Esophagus squamous epithelium (tissue), 5 donors: ENCODE results near the gene LHX4. TPM values are rescaled to one million over a fixed set of nuclear protein-coding genes. Genes with fewer than 3 reads are reported as not detected.

ENCODE experiments used
- DNase-seq: peaks from one replicate; lab custom pipeline; 2025; lab: John Stamatoyannopoulos, UW
- H3K27ac ChIP-seq, 4 donors: fragments of 200-600 bp; sonication (generic); one replicate each; pipeline ENCODE4 v1.5.1; 2016 to 2019; ENCODE audit warnings: mild to moderate bottlenecking in 1 of 4
- H3K27me3 ChIP-seq, 4 donors: fragments of 200-600 bp; sonication (generic); 1 replicate in 3 of 4; 2 replicates in 1 of 4; pipeline versions ENCODE4 v1.5.1 to v1.6.0; 2017 to 2021; ENCODE audit warnings: antibody characterized with exemption in 1 of 4
- H3K36me3 ChIP-seq, 3 donors: fragments of 200-600 bp; sonication (generic); one replicate each; pipeline ENCODE4 v1.5.1; 2016 to 2019
- H3K4me1 ChIP-seq, 3 donors: fragments of 200-600 bp; sonication (generic); one replicate each; pipeline ENCODE4 v1.5.1; 2017 to 2019
- H3K4me3 ChIP-seq, 4 donors: fragments of 200-600 bp; sonication (generic); 1 replicate in 3 of 4; 2 replicates in 1 of 4; pipeline ENCODE4 v1.5.1; 2016 to 2019; ENCODE audit warnings: mild to moderate bottlenecking in 2 of 4, moderate library complexity in 1 of 4
- H3K9me3 ChIP-seq, 3 donors: fragments of 200-600 bp; sonication (generic); one replicate each; pipeline ENCODE4 v1.5.1; 2016 to 2019
- POLR2A ChIP-seq, 4 donors: fragments of 450-650 bp; IDR thresholded peaks; one replicate each; pipeline ENCODE4 v1.6.1; 2017; ENCODE audit warnings: antibody characterized with exemption in 4 of 4, mild to moderate bottlenecking in 4 of 4, moderate library complexity in 3 of 4
- WGBS, 2 donors: methylation state at CpG; one replicate each; pipeline ENCODE4 v1.1.5; 2018; 5-methylcytosine and 5-hydroxymethylcytosine counted together
- intact Hi-C: fragments of 100-400 bp; cut with DNase I; formaldehyde crosslinking; loops from one replicate; pipeline ENCODE4 v1.15.0; 2022
- total RNA-seq, 4 donors: library from RNA; depleted of rRNA; stranded (reverse); fragments of >200 nt; gene quantifications; one replicate each; pipeline ENCODE4 v1.1.0, GENCODE V29; 2016
- TF ChIP-seq, protein P1 (sequence below), 6 experiments: fragments of 450-650 bp in 4 of 6; fragments of 200-600 bp in 2 of 6; sonication (generic) in 2 of 6; IDR thresholded peaks; one replicate each; pipeline ENCODE4 v1.5.1; 2016 to 2019; ENCODE audit warnings: antibody characterized with exemption in 6 of 6, mild to moderate bottlenecking in 4 of 6, moderate library complexity in 4 of 6
- donor health status: DM: yes; HTN: yes; CAD: no.

The LHX4 gene
- total RNA-seq, 4 donors from 2014 or later: 0.18 to 0.38 TPM; not detected in 2

DNA sequence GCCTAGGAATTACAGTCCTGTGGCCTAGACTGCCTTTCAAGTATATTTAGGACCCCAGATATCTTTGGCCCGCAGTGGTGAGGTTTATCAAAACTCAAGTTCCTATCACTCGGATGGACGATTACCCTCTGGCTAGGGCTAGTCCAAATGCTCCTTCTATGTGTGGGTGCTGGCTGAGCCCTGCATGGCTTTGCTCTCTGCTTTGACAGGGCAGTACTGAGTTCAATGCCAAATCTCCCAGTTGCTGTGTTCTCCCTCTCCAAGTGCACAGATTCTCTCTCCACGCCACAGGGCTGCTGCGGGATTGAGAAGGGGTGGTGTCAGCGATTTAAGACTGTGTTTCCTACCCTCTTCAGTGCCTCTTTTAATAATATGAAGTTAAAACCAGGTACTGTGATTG lies 97.0 kb downstream of the LHX4 start:
- WGBS, 2 donors: 99 to 100% methylated on average over 6 of the region's 6 CpGs

More for the DNA sequence above, 97.0 kb downstream of the LHX4 start:
- Histone ChIP-seq H3K4me1 (no peaks in the 10 kb centered on the region), H3K27ac (no peak overlapping the region), H3K4me3 (no peak overlapping the region), H3K27me3 (no peaks in the 10 kb centered on the region), H3K36me3 (no peaks in the 10 kb centered on the region), H3K9me3 (no peaks in the 10 kb centered on the region)
- TF ChIP-seq POLR2A (IDR thresholded peaks at IDR 0.05): no peak
- TF ChIP-seq, protein P1, sequence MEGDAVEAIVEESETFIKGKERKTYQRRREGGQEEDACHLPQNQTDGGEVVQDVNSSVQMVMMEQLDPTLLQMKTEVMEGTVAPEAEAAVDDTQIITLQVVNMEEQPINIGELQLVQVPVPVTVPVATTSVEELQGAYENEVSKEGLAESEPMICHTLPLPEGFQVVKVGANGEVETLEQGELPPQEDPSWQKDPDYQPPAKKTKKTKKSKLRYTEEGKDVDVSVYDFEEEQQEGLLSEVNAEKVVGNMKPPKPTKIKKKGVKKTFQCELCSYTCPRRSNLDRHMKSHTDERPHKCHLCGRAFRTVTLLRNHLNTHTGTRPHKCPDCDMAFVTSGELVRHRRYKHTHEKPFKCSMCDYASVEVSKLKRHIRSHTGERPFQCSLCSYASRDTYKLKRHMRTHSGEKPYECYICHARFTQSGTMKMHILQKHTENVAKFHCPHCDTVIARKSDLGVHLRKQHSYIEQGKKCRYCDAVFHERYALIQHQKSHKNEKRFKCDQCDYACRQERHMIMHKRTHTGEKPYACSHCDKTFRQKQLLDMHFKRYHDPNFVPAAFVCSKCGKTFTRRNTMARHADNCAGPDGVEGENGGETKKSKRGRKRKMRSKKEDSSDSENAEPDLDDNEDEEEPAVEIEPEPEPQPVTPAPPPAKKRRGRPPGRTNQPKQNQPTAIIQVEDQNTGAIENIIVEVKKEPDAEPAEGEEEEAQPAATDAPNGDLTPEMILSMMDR (IDR thresholded peaks at IDR 0.05): no peak
- intact Hi-C loops: no loop called here
- no peak for DNase-seq

Other genes with a start within 250 kb of the LHX4 start
- 100 to 1,000 TPM in 3 of 4 donors, 10 to 100 TPM in 1; 74.9 to 184 (median 107) TPM for gene QSOX1, start 75.4 kb upstream of the LHX4 start, total RNA-seq